DND-41 (cell line): Measurements from ENCODE around the gene GCLC.

Source experiments
- ATAC-seq: fragments of 200-7000 bp; cut with Tn5 transposase; 3 replicates; pipeline ENCODE4 v1.9.1; 2021; ENCODE audit warnings: low read depth; ENCODE audit not compliant: insufficient read depth
- DNase-seq: peaks from one replicate; pipeline ENCODE4 v3.0.0-alpha.2; 2020
- H2AFZ ChIP-seq: 2 replicates; pipeline ENCODE4 v1.6.0; 2012; ENCODE audit warnings: low read depth, low read length
- H3K27ac ChIP-seq: 2 replicates; pipeline ENCODE4 v1.5.1; 2012; ENCODE audit warnings: low read length, inconsistent platforms
- H3K27me3 ChIP-seq: fragments of 200-600 bp; sonication (generic); 2 replicates; pipeline ENCODE4 v1.6.0; 2012; ENCODE audit warnings: low read length, mild to moderate bottlenecking, inconsistent platforms; ENCODE audit not compliant: insufficient read depth, poor library complexity
- H3K36me3 ChIP-seq: 2 replicates; pipeline ENCODE4 v1.5.1; 2012; ENCODE audit warnings: low read length, inconsistent platforms; ENCODE audit not compliant: insufficient read depth
- H3K4me1 ChIP-seq: 2 replicates; pipeline ENCODE4 v1.5.1; 2012; ENCODE audit warnings: mild to moderate bottlenecking, low read length; ENCODE audit not compliant: insufficient read depth
- H3K4me2 ChIP-seq: 2 replicates; pipeline ENCODE4 v1.6.0; 2012; ENCODE audit warnings: mild to moderate bottlenecking, moderate library complexity, low read length, inconsistent platforms; ENCODE audit not compliant: insufficient read depth
- H3K4me3 ChIP-seq, 2 experiments: fragments of 200-600 bp in 1 of 2; shearing (Covaris generic) in 1 of 2; 2 replicates each; pipeline ENCODE4 v1.5.1; 2012 to 2016; ENCODE audit warnings: inconsistent platforms in 2 of 2, low read length in 2 of 2, mild to moderate bottlenecking in 2 of 2, low read depth in 1 of 2, moderate library complexity in 1 of 2
- H3K79me2 ChIP-seq: 2 replicates; pipeline ENCODE4 v1.6.0; 2012; ENCODE audit warnings: low read length, inconsistent platforms; ENCODE audit not compliant: insufficient read depth
- H3K9ac ChIP-seq: 2 replicates; pipeline ENCODE4 v1.6.0; 2012; ENCODE audit warnings: low read depth, mild to moderate bottlenecking, inconsistent platforms, low read length, moderate library complexity
- H3K9me3 ChIP-seq: 2 replicates; pipeline ENCODE4 v1.5.1; 2012; ENCODE audit warnings: low read length, moderate library complexity, mild to moderate bottlenecking, inconsistent platforms; ENCODE audit not compliant: insufficient read depth, severe bottlenecking
- H4K20me1 ChIP-seq: 2 replicates; pipeline ENCODE4 v1.6.0; 2012; ENCODE audit warnings: low read length; ENCODE audit not compliant: insufficient read depth
- EZH2 ChIP-seq: IDR thresholded peaks from 3 replicates; pipeline ENCODE4 v1.6.1; 2012; ENCODE audit warnings: borderline replicate concordance, low read depth, mild to moderate bottlenecking, moderate library complexity, low read length, inconsistent platforms; ENCODE audit not compliant: severe bottlenecking
- TF ChIP-seq, protein P1 (sequence below): IDR thresholded peaks from 2 replicates; pipeline ENCODE4 v1.5.1; 2012; ENCODE audit warnings: borderline replicate concordance, low read length, moderate library complexity, mild to moderate bottlenecking; ENCODE audit not compliant: poor library complexity, severe bottlenecking; ENCODE audit errors: extremely low read depth

Gene GCLC

DNA sequence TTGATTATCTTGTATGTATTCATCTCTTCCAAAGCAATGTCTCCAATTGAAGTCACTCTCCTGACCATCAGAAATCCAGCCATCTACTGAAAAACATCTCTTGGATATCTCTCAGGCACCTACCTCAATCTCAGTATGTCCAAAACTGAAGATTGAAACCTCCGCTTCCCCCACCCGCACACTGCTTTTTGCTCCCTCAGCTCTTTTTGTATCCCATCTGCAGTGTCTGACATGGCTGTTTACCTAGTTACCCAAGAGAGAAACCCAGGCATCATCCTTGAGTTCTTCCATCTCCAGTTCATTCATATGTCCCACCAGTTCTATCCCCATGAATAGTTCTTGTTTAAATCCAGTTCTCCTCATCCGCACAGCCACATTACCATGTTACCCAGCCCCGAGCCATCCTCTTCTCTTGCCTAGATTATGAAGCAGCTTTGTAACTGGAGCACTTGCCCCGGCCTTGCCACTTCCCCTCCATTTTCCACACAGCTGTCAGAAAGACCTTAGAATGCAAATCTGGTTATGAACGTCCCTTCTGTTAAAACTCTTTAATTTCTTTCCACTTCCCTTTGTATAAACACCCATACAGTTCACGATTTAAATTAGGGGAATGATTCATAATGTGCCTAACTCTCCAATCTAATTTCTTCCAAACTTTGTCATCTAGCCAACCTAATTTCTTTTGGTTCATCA, 40.5 kb upstream of the GCLC start:
- Histone ChIP-seq H3K4me2 (no peak overlapping the region), H3K27me3 (no peaks in the 10 kb centered on the region), H3K4me3 (no peak overlapping the region), H3K27ac (no peak overlapping the region), H3K36me3 (no peaks in the 10 kb centered on the region), H3K4me1 (no peaks in the 10 kb centered on the region), H4K20me1 (no peaks in the 10 kb centered on the region), H3K9me3 (no peaks in the 10 kb centered on the region), H3K79me2 (no peaks in the 10 kb centered on the region), H2AFZ (no peak overlapping the region), H3K9ac (no peak overlapping the region)
- DNase-seq (no peak), ATAC-seq (no peak)
- TF ChIP-seq, protein P1, sequence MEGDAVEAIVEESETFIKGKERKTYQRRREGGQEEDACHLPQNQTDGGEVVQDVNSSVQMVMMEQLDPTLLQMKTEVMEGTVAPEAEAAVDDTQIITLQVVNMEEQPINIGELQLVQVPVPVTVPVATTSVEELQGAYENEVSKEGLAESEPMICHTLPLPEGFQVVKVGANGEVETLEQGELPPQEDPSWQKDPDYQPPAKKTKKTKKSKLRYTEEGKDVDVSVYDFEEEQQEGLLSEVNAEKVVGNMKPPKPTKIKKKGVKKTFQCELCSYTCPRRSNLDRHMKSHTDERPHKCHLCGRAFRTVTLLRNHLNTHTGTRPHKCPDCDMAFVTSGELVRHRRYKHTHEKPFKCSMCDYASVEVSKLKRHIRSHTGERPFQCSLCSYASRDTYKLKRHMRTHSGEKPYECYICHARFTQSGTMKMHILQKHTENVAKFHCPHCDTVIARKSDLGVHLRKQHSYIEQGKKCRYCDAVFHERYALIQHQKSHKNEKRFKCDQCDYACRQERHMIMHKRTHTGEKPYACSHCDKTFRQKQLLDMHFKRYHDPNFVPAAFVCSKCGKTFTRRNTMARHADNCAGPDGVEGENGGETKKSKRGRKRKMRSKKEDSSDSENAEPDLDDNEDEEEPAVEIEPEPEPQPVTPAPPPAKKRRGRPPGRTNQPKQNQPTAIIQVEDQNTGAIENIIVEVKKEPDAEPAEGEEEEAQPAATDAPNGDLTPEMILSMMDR: no peak
- TF ChIP-seq EZH2: no peak

DNA sequence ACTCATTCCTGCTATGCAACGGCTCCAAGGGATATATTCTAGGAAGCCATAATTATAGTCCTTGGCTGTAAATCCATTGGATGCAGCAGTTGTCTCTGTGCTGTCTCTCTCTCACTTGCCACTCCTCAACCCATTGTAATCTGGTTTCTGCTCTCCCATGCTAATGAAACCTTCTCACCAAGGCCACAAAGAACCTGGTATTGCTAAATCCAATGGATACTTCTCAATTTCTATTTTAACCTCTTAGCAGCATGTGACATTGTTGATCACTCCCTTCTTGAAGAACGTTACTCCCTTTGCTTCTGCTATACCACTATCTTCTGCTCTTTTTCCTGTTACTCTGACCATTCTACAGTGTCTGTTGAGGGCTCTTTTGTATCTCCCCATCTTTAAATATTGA, 39.8 kb upstream of the GCLC start:
- H3K9ac ChIP-seq: no peak overlapping the region

DNA sequence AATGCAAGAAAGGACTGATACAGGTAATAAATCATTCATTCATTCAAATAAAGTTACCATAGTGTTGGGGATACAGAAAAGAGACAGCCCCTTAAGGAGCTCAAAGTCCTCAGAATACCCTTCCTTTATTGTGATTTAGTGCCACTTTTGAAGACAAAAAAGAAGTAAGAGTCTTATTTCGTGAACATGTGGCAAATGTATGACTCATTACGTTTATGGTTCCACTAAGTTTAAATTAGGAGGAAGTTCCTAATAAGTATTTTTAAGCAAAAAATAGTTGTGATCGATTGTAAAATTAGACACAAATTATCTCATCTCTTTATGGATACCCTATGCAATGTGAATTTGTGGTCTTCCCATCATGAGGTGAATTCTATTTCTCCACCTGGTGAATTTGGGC, 38.5 kb upstream of the GCLC start:
- ATAC-seq (no peak), DNase-seq (no peak)
- no peaks in the 10 kb centered on the region for H3K79me2 ChIP-seq
- no peak overlapping the region for H2AFZ ChIP-seq
- H3K27me3 ChIP-seq: no peaks in the 10 kb centered on the region
- H3K9ac ChIP-seq: no peak overlapping the region
- no peak overlapping the region for H3K4me2 ChIP-seq
- H3K36me3 ChIP-seq: no peaks in the 10 kb centered on the region
- H3K27ac ChIP-seq: no peak overlapping the region
- no peak overlapping the region for H3K4me3 ChIP-seq
- H3K9me3 ChIP-seq: no peaks in the 10 kb centered on the region
- H3K4me1 ChIP-seq: no peaks in the 10 kb centered on the region
- TF ChIP-seq, protein P1: no peak
- no peak for TF ChIP-seq EZH2
- H4K20me1 ChIP-seq: no peaks in the 10 kb centered on the region

More for the DNA sequence above, 39.8 kb upstream of the GCLC start:
- no peaks in the 10 kb centered on the region for H3K79me2 ChIP-seq
- no peak overlapping the region for H2AFZ ChIP-seq
- no peak for TF ChIP-seq EZH2
- TF ChIP-seq, protein P1: no peak
- ATAC-seq (no peak), DNase-seq (no peak)
- no peak overlapping the region for H3K4me2 ChIP-seq
- H4K20me1 ChIP-seq: no peaks in the 10 kb centered on the region
- H3K27me3 ChIP-seq: no peaks in the 10 kb centered on the region
- H3K36me3 ChIP-seq: no peaks in the 10 kb centered on the region
- H3K4me3 ChIP-seq: no peak overlapping the region
- H3K4me1 ChIP-seq: no peaks in the 10 kb centered on the region
- no peaks in the 10 kb centered on the region for H3K9me3 ChIP-seq
- no peak overlapping the region for H3K27ac ChIP-seq

DNA sequence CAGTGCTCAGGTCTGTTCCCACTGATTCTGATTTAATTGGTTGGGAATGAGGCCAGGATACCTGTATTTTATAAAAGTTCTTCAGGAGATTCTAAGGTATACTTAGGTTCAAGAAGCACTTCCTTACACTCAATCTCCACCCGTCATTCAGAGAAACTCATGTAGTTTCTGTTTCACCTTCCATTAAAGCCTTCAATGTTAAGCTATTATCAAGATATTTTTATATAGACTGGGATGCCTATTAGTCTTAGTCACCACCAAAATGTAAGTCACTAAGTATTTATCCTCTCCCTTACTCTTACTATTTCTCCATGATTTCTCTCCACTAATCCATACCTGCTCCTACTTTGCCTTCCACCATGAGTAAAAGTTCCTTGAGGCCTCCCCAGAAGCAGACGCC, 38.1 kb upstream of the GCLC start:
- Histone ChIP-seq H4K20me1 (no peaks in the 10 kb centered on the region), H3K36me3 (no peaks in the 10 kb centered on the region), H2AFZ (no peak overlapping the region), H3K4me3 (no peak overlapping the region), H3K9ac (no peak overlapping the region), H3K27ac (no peak overlapping the region), H3K79me2 (no peaks in the 10 kb centered on the region), H3K4me1 (no peaks in the 10 kb centered on the region), H3K4me2 (no peak overlapping the region), H3K27me3 (no peaks in the 10 kb centered on the region), H3K9me3 (no peaks in the 10 kb centered on the region)
- ATAC-seq (no peak), DNase-seq (no peak)
- no peak for TF ChIP-seq EZH2
- TF ChIP-seq, protein P1: no peak
